NCI-H2107 treated with DMSO at 0.1 percent for 48 hours (cell line): ENCODE data around the gene ZNF850.
"Not testable (repeated sequence)": the region's sequence is repeated elsewhere in the genome, so short reads cannot be mapped to it uniquely, and the experiment has no call there.

ENCODE experiments used
- DNase-seq: peaks from one replicate; lab custom pipeline; 2025; ENCODE audit not compliant: unreplicated experiment; lab: John Stamatoyannopoulos, UW

ZNF850 gene

GRCh38 chr19:36772311-36773222 lies at the start of gene ZNF850:
Gene ZNF850 (minus strand): TSS chr19:36772807. CDS start chr19:36762606, 10,201 bp downstream.
- DNase-seq = peak; percentile 82

GRCh38 chr19:36821758-36822157 lies 49.2 kb upstream of the ZNF850 start:
- DNase-seq = no peak

GRCh38 chr19:36819130-36819630 lies 46.6 kb upstream of the ZNF850 start:
- no peak for DNase-seq

GRCh38 chr19:36807029-36807428 lies 34.4 kb upstream of the ZNF850 start:
- no peak for DNase-seq

GRCh38 chr19:36805364-36805763 lies 32.8 kb upstream of the ZNF850 start:
- no peak for DNase-seq

GRCh38 chr19:36797786-36798108 lies 25.1 kb upstream of the ZNF850 start:
- no peak for DNase-seq

- DNase-seq = no peak
These were observed 24.0 kb upstream of the ZNF850 start for GRCh38 chr19:36796714-36796992.

GRCh38 chr19:36791420-36792141 lies 19.0 kb upstream of the ZNF850 start:
- not testable (repeated sequence) for DNase-seq

GRCh38 chr19:36775768-36776167 lies 3.2 kb upstream of the ZNF850 start:
- DNase-seq = no peak

GRCh38 chr19:36773223-36773579 lies 594 bp upstream of the ZNF850 start:
- DNase-seq = no peak

GRCh38 chr19:36771261-36772231 lies 1.1 kb downstream of the ZNF850 start:
- DNase-seq = no peak

GRCh38 chr19:36750066-36750691 lies 22.4 kb downstream of the ZNF850 start:
- no peak for DNase-seq

- DNase-seq = not testable (repeated sequence)
These were observed 23.0 kb downstream of the ZNF850 start for GRCh38 chr19:36749613-36750012.

- DNase-seq = no peak
These were observed 24.0 kb downstream of the ZNF850 start for GRCh38 chr19:36748431-36749275.

- no peak for DNase-seq
These were observed 24.9 kb downstream of the ZNF850 start for GRCh38 chr19:36747750-36748149.

- no peak for DNase-seq
These were observed 26.7 kb downstream of the ZNF850 start for GRCh38 chr19:36745870-36746269.

- not testable (repeated sequence) for DNase-seq
These were observed 36.4 kb downstream of the ZNF850 start for GRCh38 chr19:36736166-36736565.

- no peak for DNase-seq
These were observed 52.7 kb downstream of the ZNF850 start for GRCh38 chr19:36719687-36720556.

GRCh38 chr19:36709423-36709822 lies 63.2 kb downstream of the ZNF850 start:
- DNase-seq = no peak
